Amygdala (tissue), 56 donors: ENCODE results near the gene MRPL55.

ENCODE experiments used
- DNase-seq, 56 donors: peaks; one replicate each; lab custom pipeline; 2025; lab: John Stamatoyannopoulos, UW

Gene MRPL55

DNA sequence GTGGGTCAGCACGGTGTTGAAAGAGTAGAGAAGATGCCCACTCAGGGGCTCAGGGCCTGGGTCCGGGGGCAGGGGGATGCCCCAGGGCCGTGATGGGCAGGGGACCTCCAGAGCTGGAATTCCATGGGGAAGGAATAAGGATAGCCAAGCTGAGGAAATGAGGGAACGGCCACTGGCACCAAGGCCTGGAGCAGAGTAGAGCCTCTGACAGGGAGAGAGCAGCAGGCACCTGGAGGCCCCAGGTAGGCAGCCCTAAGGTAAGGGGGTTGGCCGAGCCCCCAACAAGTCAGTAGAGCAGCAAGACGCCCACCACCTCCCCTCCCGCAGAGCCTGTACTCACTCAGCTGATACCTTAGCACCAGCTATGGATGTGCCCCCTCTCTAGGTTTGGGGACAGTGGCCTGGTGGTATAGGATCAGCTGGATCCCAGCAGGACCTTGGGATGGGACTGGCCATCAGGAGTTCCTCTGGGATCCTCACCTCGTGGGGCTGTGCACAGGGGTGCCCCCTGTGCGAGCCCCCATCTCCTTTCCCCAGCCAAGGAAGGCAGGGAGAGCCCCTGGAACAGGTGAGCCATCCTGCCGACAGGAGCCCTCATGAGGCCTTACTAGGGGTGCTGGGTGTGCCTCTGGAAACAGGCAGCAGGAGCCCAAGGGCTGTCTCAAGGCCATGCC is 47.6 kb downstream of the MRPL55 start:
- DNase-seq = no peak

DNA sequence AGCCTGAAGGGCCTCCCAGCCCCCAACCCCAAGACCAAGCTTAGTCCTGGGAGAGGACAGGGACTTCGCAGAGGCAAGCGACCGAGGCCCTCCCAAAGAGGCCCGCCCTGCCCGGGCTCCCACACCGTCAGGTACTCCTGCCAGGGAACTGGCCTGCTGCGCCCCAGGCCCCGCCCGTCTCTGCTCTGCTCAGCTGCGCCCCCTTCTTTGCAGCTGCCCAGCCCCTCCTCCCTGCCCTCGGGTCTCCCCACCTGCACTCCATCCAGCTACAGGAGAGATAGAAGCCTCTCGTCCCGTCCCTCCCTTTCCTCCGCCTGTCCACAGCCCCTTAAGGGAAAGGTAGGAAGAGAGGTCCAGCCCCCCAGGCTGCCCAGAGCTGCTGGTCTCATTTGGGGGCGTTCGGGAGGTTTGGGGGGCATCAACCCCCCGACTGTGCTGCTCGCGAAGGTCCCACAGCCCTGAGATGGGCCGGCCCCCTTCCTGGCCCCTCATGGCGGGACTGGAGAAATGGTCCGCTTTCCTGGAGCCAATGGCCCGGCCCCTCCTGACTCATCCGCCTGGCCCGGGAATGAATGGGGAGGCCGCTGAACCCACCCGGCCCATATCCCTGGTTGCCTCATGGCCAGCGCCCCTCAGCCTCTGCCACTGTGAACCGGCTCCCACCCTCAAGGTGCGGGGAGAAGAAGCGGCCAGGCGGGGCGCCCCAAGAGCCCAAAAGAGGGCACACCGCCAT is 48.5 kb downstream of the MRPL55 start:
- DNase-seq = no peak

DNA sequence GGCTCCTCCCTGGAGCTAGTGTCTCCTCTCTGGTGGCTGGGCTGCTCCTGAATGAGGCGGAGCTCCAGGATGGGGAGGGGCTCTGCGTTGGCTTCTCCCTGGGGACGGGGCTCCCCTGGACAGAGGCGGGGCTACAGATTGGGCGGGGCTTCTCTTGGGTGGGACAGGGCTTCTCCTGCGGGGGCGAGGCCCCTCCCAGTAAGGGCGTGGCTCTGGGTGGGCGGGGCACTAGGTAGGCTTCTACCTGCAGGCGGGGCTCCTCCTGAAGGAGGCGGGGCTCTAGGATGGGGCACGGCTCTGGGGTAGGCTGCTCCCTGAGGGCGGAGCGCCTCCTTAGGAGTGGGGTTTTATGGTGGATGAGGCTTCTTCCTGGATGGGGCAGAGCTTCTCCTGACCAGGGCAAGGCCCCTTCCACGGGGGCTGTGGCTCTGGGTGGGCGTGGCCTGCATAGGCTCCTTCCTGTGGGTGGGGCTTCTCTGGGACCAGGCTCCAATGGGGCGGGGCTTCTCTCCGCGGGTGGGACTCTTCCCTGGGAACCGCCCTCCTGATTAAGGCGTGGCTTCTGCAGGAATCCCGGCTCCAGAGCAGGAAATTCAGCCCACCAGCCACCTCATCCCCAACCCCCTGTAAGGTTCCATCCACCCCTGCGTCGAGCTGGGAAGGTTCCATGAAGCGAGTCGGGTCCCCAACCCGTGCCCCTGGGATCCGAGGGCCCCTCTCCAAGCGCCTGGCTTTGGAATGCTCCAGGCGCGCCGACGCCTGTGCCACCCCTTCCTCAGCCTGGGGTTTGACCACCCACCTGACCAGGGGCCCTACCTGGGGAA is 49.3 kb downstream of the MRPL55 start:
- no peak for DNase-seq

DNA sequence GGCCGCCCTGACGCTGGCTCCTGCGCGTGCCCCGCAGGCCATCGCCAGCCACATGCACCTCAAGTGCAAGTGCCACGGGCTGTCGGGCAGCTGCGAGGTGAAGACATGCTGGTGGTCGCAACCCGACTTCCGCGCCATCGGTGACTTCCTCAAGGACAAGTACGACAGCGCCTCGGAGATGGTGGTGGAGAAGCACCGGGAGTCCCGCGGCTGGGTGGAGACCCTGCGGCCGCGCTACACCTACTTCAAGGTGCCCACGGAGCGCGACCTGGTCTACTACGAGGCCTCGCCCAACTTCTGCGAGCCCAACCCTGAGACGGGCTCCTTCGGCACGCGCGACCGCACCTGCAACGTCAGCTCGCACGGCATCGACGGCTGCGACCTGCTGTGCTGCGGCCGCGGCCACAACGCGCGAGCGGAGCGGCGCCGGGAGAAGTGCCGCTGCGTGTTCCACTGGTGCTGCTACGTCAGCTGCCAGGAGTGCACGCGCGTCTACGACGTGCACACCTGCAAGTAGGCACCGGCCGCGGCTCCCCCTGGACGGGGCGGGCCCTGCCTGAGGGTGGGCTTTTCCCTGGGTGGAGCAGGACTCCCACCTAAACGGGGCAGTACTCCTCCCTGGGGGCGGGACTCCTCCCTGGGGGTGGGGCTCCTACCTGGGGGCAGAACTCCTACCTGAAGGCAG is 50.0 kb downstream of the MRPL55 start:
- DNase-seq = no peak

DNA sequence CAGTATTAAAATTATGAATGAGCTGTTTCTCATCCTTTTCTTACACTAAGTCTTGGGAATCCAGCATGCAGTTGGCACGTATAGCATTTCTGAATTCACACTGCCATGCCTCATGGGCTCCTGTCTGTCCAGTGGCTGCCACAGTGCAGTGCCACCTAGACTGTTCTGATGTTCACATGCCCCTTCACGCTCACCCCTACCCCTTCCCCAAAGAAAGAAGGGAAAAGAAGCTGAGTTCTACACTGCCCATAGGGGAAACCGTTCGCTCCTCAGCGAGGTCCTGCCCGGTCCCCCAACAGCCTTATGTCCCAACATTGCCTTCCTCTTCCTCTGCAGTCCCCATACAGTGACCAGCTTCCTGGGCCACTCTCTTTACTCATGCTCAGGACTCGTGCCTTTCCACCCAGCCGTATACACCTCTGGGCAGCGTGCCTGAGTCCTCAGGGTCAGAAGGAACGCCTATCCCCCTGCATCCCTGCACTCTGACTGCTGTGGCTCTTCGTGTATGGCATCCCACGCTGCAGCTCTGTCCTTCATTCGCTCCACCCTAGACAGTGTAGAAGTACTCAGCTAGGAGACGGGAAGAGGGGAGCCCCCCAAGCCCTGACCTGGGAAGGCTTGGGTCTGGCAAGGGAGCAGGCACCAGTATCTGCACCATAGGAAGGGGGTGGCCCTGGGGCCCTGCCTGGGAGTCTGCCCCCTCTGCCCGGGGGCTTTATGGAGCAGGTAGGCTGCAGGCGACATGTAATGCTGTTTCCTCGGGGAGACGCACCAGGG is 50.7 kb downstream of the MRPL55 start:
- no peak for DNase-seq
